ENCODE data around the gene RASSF1. TPM values are rescaled to one million over a fixed set of nuclear protein-coding genes. Genes with fewer than 3 reads are reported as not detected.

RASSF1 gene
- total RNA-seq, 1 experiment from 2014 or later: 15.9 TPM

GRCh38 chr3:50370594-50370993, 30.0 kb upstream of the RASSF1 start:
- intact Hi-C loops (cut with micrococcal nuclease; ENCODE audit: unreplicated experiment): loop anchor here (2.0 kb wide), 1 partner anchor 58 kb away; no protein-coding TSS in a partner anchor
- no peaks in the 10 kb centered on the region for H3F3A ChIP-seq (ENCODE audit: insufficient read depth, low read depth)
- no peak overlapping the region for H3K4me2 ChIP-seq
- ChIA-PET CTCF (interaction anchor here (0.5 to 1.0 kb wide), 4 partner anchors 9 to 172 kb away, joined by 4 to 7 read pairs (median 6); no protein-coding TSS in a partner anchor), POLR2A (ENCODE audit: unreplicated experiment) (interaction anchor here (0.6 kb wide), 1 partner anchor 16 kb away, joined by 3 read pairs; no protein-coding TSS in a partner anchor)
- H3K9me3 ChIP-seq (ENCODE audit: insufficient read depth, low read depth): no peaks in the 10 kb centered on the region
- H3K36me3 ChIP-seq (ENCODE audit: low read depth): no peaks in the 10 kb centered on the region
- H2AFZ ChIP-seq: no peak overlapping the region
- BruUV-seq (replicated peaks): no TSS peak
- H3K4me1 ChIP-seq (replicated peaks; ENCODE audit: insufficient read depth): no peaks in the 10 kb centered on the region
- no peaks in the 10 kb centered on the region for H4K20me1 ChIP-seq (ENCODE audit: insufficient read depth)
- H3K4me3 ChIP-seq: no peak overlapping the region
- DNase-seq: peak in 1 of 2 experiments; percentile 30
- no peak for TF ChIP-seq EZH2 (IDR thresholded peaks at IDR 0.05; ENCODE audit: low read depth)
- TF ChIP-seq CTCF (conservative IDR thresholded peaks at IDR 0.05): peak; percentile 50; the same call in 1 of the 2 replicates
- H3K27ac ChIP-seq: no peak overlapping the region
- no peaks in the 10 kb centered on the region for H3K79me2 ChIP-seq (ENCODE audit: low read depth)
- no peaks in the 10 kb centered on the region for H3K9me2 ChIP-seq (ENCODE audit: insufficient read depth)
- peaks cover 29% of the 10 kb centered on the region for H3K27me3 ChIP-seq (ENCODE audit: insufficient read depth, low read depth)

GRCh38 chr3:50369012-50369670, 28.5 kb upstream of the RASSF1 start:
- Histone ChIP-seq H3F3A (ENCODE audit: insufficient read depth, low read depth) (no peaks in the 10 kb centered on the region), H3K4me2 (no peak overlapping the region), H3K27ac (no peak overlapping the region), H2AFZ (no peak overlapping the region), H3K4me3 (no peak overlapping the region), H3K79me2 (ENCODE audit: low read depth) (no peaks in the 10 kb centered on the region), H3K4me1 (replicated peaks; ENCODE audit: insufficient read depth) (no peaks in the 10 kb centered on the region), H3K9me2 (ENCODE audit: insufficient read depth) (no peaks in the 10 kb centered on the region), H4K20me1 (ENCODE audit: insufficient read depth) (no peaks in the 10 kb centered on the region), H3K27me3 (ENCODE audit: insufficient read depth, low read depth) (peaks cover 29% of the 10 kb centered on the region), H3K36me3 (ENCODE audit: low read depth) (no peaks in the 10 kb centered on the region), H3K9me3 (ENCODE audit: insufficient read depth, low read depth) (no peaks in the 10 kb centered on the region)
- intact Hi-C loops (cut with micrococcal nuclease; ENCODE audit: unreplicated experiment): no loop called here
- DNase-seq: no peak
- CTCF ChIA-PET: no interaction called here
- no TSS peak for BruUV-seq (replicated peaks)
- POLR2A ChIA-PET (ENCODE audit: unreplicated experiment): interaction anchor here (0.6 kb wide), 1 partner anchor 1730 kb away, joined by 3 read pairs; no protein-coding TSS in a partner anchor
- TF ChIP-seq CTCF (conservative IDR thresholded peaks at IDR 0.05): no peak
- TF ChIP-seq EZH2 (IDR thresholded peaks at IDR 0.05; ENCODE audit: low read depth): no peak

GRCh38 chr3:50365842-50366220, 25.2 kb upstream of the RASSF1 start:
- intact Hi-C loops (cut with micrococcal nuclease; ENCODE audit: unreplicated experiment): no loop called here
- H3K9me2 ChIP-seq (ENCODE audit: insufficient read depth): no peaks in the 10 kb centered on the region
- H3K79me2 ChIP-seq (ENCODE audit: low read depth): no peaks in the 10 kb centered on the region
- H3F3A ChIP-seq (ENCODE audit: insufficient read depth, low read depth): no peaks in the 10 kb centered on the region
- H4K20me1 ChIP-seq (ENCODE audit: insufficient read depth): no peaks in the 10 kb centered on the region
- no peak overlapping the region for H3K27ac ChIP-seq
- no peaks in the 10 kb centered on the region for H3K9me3 ChIP-seq (ENCODE audit: insufficient read depth, low read depth)
- no TSS peak for BruUV-seq (replicated peaks)
- TF ChIP-seq EZH2 (IDR thresholded peaks at IDR 0.05; ENCODE audit: low read depth) (no peak), CTCF (conservative IDR thresholded peaks at IDR 0.05) (no peak)
- H3K36me3 ChIP-seq (ENCODE audit: low read depth): no peaks in the 10 kb centered on the region
- no peak overlapping the region for H3K4me2 ChIP-seq
- ChIA-PET CTCF (no interaction called here), POLR2A (ENCODE audit: unreplicated experiment) (no interaction called here)
- no peak overlapping the region for H3K4me3 ChIP-seq
- H3K4me1 ChIP-seq (replicated peaks; ENCODE audit: insufficient read depth): no peaks in the 10 kb centered on the region
- no peak for DNase-seq
- no peak overlapping the region for H2AFZ ChIP-seq
- H3K27me3 ChIP-seq (ENCODE audit: insufficient read depth, low read depth): peaks cover 12% of the 10 kb centered on the region

Data from PC-9 (cell line).